Colonic mucosa (tissue), 4 donors: ENCODE measurements around the gene OR7D4. TPM values are rescaled to one million over a fixed set of nuclear protein-coding genes. Genes with fewer than 3 reads are reported as not detected.

Source experiments
- DNase-seq: peaks from one replicate; pipeline ENCODE4 v3.0.0-alpha.2; 2020
- H3K27ac ChIP-seq: fragments of 200-600 bp; one replicate; pipeline ENCODE4 v1.8.0; 2021
- H3K27me3 ChIP-seq: fragments of 200-600 bp; one replicate; pipeline ENCODE4 v1.8.0; 2021
- H3K36me3 ChIP-seq: fragments of 200-600 bp; one replicate; pipeline ENCODE4 v1.8.0; 2021
- H3K4me1 ChIP-seq: fragments of 200-600 bp; one replicate; pipeline ENCODE4 v1.8.0; 2021; ENCODE audit warnings: mild to moderate bottlenecking
- H3K4me3 ChIP-seq: fragments of 200-600 bp; one replicate; pipeline ENCODE4 v1.8.0; 2021
- H3K9ac ChIP-seq, 2 donors: one replicate each; pipeline ENCODE4 v1.7.0; 2013; ENCODE audit warnings: control low read depth in 2 of 2, low read depth in 2 of 2, low read length in 2 of 2
- H3K9me3 ChIP-seq: fragments of 200-600 bp; one replicate; pipeline ENCODE4 v1.8.0; 2021
- intact Hi-C: fragments of 100-400 bp; cut with DNase I; formaldehyde crosslinking; loops from one replicate; pipeline ENCODE4 v1.14.1; 2022
- total RNA-seq, 2 donors: library from RNA; stranded (reverse); fragmentation: NEBNext Ultra II Directional in 1 of 2; extraction: Animal tissue kit (Norgen Biotek cat#: 25700) in 1 of 2; gene quantifications; one replicate each; pipeline ENCODE4 v1.2.1, GENCODE V29; 2021
- TF ChIP-seq, protein P1 (sequence below): fragments of 200-600 bp; IDR thresholded peaks from one replicate; pipeline ENCODE4 v1.8.0; 2022; ENCODE audit warnings: antibody characterized with exemption, mild to moderate bottlenecking
- donor health status: healthy.
- donor health status: DM: no; HTN: no; CAD: no.
- donor health status: DM: no; HTN: no; CAD: no.

OR7D4 gene
- total RNA-seq, 2 donors from 2014 or later = not detected

DNA sequence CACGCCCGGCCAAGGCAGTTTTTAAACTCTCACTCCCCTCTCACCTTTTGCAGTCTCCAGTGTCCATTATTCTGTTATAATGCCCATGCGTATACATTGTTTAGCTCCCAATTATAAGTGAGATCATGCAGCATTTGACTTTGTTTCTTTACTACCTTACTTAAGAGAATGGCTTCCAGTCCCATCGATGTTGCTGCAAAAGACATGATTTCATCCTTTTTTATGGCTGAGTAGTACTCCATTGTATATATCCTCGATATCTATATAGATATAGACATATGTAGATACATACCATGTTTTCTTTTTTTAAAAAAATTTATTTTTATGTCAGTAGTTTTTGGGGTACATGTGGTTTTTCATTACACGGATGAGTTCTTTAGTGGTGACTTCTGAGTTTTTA is 32.2 kb downstream of the OR7D4 start:
- Histone ChIP-seq H3K9ac (no peak overlapping the region), H3K9me3 (no peaks in the 10 kb centered on the region), H3K27ac (no peak overlapping the region), H3K36me3 (no peaks in the 10 kb centered on the region), H3K4me1 (no peaks in the 10 kb centered on the region), H3K4me3 (no peak overlapping the region), H3K27me3 (no peaks in the 10 kb centered on the region)
- TF ChIP-seq, protein P1, sequence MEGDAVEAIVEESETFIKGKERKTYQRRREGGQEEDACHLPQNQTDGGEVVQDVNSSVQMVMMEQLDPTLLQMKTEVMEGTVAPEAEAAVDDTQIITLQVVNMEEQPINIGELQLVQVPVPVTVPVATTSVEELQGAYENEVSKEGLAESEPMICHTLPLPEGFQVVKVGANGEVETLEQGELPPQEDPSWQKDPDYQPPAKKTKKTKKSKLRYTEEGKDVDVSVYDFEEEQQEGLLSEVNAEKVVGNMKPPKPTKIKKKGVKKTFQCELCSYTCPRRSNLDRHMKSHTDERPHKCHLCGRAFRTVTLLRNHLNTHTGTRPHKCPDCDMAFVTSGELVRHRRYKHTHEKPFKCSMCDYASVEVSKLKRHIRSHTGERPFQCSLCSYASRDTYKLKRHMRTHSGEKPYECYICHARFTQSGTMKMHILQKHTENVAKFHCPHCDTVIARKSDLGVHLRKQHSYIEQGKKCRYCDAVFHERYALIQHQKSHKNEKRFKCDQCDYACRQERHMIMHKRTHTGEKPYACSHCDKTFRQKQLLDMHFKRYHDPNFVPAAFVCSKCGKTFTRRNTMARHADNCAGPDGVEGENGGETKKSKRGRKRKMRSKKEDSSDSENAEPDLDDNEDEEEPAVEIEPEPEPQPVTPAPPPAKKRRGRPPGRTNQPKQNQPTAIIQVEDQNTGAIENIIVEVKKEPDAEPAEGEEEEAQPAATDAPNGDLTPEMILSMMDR = no peak
- intact Hi-C loops = no loop called here
- no peak for DNase-seq

DNA sequence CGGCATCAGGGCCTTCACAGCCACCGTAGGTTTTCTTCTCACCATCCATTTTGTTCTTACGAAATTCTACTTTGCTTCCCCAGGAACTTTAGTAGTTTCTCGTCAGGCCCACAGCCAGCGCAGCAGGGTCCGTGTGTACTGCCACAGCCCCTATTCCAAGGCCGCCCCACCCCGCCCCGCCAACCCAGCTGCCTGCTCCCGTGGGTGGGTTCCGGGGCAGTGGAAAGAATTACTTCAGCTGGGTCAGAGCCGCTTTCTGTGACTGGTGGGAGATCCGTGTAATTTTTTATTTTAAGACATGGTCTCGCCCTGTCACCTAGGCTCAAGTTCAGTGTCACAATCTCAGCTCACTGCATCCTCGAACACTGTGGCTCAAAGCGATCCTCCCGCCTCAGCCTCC is 36.4 kb downstream of the OR7D4 start:
- H3K27me3 ChIP-seq = no peaks in the 10 kb centered on the region
- H3K36me3 ChIP-seq = no peaks in the 10 kb centered on the region
- no peak overlapping the region for H3K4me3 ChIP-seq
- DNase-seq = no peak
- no peaks in the 10 kb centered on the region for H3K9me3 ChIP-seq
- H3K27ac ChIP-seq = no peak overlapping the region
- TF ChIP-seq, protein P1 = no peak
- no peak overlapping the region for H3K9ac ChIP-seq
- intact Hi-C loops = no loop called here
- no peaks in the 10 kb centered on the region for H3K4me1 ChIP-seq

DNA sequence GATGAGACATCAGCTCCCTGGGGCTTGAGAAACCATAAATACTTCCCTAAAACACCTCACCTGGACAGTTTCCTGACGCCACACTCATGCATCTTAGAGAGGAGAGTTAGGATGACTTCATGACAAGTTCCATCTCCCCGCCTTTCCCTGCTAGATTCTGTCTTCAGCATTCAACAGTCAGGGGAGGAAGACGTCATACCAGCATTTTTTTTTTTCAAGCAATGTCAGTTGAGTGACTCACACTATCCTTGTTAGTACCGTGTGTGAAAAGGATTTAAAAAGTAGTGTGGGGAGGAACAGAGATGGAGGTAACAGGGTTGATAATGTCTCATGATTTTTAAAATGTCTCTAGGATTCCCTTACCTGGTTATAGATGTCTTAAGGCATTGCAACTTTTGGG is 40.5 kb downstream of the OR7D4 start, which contains the start of gene OR7D2:
Gene OR7D2 (plus strand): TSS at position 79 of the 400 bp plus-strand sequence. CDS start 6,803 bp downstream, outside the sequence.
- TF ChIP-seq, protein P1 = no peak
- H3K27ac ChIP-seq = no peak within 1 kb of the TSS
- intact Hi-C loops = no loop called here
- H3K4me1 ChIP-seq = no peaks in the 10 kb centered on the region
- no peak within 1 kb of the TSS for H3K9ac ChIP-seq
- no peaks in the 10 kb centered on the region for H3K27me3 ChIP-seq
- no peaks in the 10 kb centered on the region for H3K36me3 ChIP-seq
- H3K4me3 ChIP-seq = no peak within 1 kb of the TSS
- no peaks in the 10 kb centered on the region for H3K9me3 ChIP-seq
- DNase-seq = no peak

DNA sequence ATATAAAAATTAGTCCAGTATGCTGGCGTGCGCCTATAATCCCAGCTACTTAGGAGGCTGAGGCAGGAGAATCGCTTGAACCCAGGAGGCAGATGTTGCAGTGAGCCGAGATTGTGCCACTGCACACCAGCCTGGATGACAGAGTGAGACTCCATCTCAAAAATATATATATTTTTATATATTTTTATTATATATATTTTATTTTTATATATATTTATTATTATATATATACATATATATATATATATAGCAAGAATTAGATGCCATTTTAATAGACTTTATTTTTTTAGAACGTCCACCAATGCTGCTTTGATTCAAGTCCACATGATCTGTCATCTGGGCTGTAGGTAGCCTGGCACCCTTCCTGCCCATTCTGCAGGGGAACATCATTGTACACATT is 44.1 kb downstream of the OR7D4 start:
- Histone ChIP-seq H3K9me3 (no peaks in the 10 kb centered on the region), H3K4me1 (no peaks in the 10 kb centered on the region), H3K27me3 (no peaks in the 10 kb centered on the region), H3K36me3 (no peaks in the 10 kb centered on the region), H3K27ac (no peak overlapping the region), H3K9ac (no peak overlapping the region), H3K4me3 (no peak overlapping the region)
- TF ChIP-seq, protein P1 = no peak
- no peak for DNase-seq
- intact Hi-C loops = no loop called here

DNA sequence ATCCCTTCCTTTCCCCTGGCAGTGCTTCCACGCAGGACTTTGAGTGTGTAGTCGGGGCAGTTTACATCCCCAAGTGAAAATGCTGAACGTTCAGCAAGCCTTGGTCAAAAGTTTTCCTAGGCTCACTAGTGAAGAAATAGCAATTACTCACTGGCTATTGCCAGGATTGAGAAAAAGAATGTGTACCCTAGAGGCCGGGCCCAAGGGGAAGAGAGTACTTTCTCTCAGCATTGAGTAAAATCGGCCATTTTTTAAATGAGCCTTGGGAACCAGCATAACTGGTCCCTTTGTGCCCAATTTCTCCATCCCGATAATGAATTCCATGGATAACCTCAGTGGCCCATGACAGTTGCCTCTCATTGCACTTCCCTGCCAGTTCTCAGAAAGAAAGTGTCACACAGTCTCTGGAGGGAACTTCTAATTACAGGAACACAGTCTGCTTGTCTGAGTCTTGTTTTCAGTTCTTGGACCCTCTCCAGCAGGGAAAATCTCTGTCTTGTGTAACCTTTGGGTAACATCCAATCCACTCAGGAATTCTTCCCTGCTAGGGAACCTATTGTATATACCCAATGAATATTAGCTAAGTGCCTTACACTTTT is 47.9 kb downstream of the OR7D4 start:
- H3K36me3 ChIP-seq = no peaks in the 10 kb centered on the region
- intact Hi-C loops = no loop called here
- no peak overlapping the region for H3K9ac ChIP-seq
- H3K9me3 ChIP-seq = no peaks in the 10 kb centered on the region
- no peak for DNase-seq
- no peak overlapping the region for H3K27ac ChIP-seq
- H3K27me3 ChIP-seq = no peaks in the 10 kb centered on the region
- no peak overlapping the region for H3K4me3 ChIP-seq
- no peaks in the 10 kb centered on the region for H3K4me1 ChIP-seq
- TF ChIP-seq, protein P1 = no peak
